HS-27A (cell line): ENCODE data around the gene SHKBP1.

Experiments
- DNase-seq: peaks from one replicate; pipeline ENCODE4 v3.0.0-alpha.2; 2012; ENCODE audit warnings: low read depth, missing footprints

The SHKBP1 gene

GRCh38 chr19:40601134-40601974, 24.7 kb downstream of the SHKBP1 start, which contains the start of gene LTBP4:
TSS of gene LTBP4 (plus strand) at chr19:40601369. CDS start at chr19:40601388, 19 bp downstream.
- no peak for DNase-seq

DNA sequence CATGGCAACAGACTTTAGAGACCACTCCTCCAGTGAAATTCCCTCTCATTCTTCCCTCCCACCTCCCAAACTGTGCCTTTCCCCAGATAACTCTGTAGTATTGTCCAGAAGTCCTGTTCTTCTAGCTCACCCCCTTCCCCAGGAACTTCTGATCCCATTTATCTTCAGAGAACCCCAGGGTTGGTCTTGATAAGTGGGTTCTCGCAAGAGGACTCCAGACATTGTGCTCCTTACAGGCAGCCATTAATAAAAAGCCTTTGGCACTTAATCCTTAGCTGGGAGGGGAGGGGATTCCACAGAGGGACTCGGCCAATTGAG, 26.4 kb downstream of the SHKBP1 start:
- DNase-seq, result no peak

DNA sequence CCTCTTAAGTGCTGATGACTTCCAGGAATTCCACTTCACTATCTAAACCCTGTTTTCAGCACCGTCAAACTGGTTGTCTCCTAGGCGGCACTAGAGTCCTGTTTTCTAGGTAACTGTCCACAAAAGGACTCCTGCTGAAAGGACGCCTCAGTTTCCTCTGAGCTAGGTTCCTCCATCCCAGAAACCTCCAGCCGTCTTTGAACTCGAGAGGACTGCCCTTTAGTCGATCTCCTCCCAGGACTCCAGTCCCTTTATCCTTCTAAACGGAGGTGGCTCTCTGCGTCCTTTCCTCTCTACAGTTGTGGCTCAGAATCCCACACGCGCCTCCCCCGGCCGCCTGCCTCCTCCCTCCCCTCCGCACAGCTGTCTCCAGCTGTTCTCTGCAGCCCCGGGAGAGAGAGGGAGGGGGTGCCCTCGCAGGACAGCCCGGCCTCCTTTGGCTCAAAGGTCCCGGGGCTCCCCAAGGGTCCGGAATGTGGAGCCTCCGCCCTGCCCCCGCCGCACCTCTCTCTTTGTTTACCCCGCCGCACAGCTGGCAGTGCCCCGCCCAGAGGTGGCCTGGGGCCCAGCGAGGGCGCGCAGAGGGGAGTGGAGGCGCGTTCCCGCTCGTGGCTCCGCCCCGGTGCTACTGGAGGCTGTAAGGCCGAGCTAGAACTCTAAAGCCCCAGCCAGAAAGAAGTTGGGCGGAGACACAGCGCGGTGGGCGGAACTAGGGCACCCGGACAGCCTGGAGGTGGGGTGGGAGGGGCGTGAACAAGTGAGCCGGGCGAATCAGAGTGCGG, 26.9 kb downstream of the SHKBP1 start:
- peak; percentile 61 for DNase-seq

DNA sequence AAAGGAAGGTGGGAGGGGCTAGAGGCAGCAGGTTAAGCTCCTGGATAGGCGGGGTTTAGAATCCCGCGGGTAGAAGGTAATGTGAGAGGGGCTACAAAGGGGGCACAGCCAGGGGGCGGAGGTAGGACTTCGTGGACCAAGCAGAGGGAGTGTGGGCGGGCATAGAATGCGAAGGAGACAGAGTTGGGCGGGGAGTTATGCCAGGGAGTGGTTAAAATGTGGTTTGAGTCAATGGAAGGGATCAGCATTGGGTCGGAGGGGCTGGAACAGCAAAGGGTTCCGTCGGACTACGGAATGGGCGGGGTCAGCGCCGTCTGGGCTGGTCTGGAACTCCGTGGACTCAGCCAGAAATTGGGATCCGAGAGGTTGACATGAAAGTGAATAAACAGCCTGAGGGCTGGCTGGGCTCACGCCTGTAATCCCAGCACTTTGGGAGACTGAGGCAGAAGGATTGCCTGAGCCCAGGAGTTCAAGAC, 27.5 kb downstream of the SHKBP1 start:
- no peak for DNase-seq

- no peak for DNase-seq
Measured at GRCh38 chr19:40604647-40605215, 28.1 kb downstream of the SHKBP1 start.

GRCh38 chr19:40605216-40605971, 28.7 kb downstream of the SHKBP1 start:
- DNase-seq, result no peak

DNA sequence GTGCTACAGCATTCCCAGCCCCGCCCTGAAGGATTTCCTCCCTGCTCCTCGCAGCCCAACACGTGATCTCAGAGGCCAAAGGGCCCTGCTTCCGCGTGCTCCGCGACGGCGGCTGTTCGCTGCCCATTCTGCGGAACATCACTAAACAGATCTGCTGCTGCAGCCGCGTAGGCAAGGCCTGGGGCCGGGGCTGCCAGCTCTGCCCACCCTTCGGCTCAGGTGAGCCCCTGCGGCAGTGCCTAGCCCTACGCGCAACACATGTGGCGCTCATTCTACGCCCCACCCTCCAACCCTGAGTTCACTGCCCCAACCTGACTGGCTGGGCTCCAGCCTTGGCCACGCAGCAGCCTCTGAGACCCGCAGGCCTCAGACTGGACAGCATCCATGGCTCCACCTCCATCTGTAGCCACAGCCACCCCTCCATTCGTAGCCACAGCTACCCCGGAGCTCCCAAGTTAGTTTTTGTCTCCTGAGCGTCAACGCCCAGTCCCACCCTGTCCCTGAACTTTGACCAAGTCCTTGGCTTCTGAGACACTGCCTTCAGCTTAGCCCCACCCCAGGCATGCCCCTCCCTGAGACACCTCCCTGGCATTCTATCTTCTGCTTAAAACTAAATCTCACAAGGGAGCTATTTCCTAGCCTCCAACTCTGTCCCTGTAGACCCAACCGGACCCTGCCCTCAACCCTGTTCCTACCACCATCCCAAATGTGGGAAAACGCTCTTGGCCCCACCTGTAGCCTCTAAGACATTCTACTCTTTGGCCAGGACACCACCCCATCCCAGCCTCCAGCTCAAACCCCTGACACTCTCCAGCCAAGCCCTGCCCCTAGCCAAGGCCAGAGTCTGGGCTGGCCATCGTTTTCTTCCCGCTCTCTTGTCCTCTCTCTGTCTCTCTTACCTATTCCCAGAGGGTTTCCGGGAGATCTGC, 30.9 kb downstream of the SHKBP1 start:
- no peak for DNase-seq

GRCh38 chr19:40608240-40608621, 31.6 kb downstream of the SHKBP1 start:
- no peak for DNase-seq

- no peak for DNase-seq
Measured at GRCh38 chr19:40608957-40609356, 32.3 kb downstream of the SHKBP1 start.

DNA sequence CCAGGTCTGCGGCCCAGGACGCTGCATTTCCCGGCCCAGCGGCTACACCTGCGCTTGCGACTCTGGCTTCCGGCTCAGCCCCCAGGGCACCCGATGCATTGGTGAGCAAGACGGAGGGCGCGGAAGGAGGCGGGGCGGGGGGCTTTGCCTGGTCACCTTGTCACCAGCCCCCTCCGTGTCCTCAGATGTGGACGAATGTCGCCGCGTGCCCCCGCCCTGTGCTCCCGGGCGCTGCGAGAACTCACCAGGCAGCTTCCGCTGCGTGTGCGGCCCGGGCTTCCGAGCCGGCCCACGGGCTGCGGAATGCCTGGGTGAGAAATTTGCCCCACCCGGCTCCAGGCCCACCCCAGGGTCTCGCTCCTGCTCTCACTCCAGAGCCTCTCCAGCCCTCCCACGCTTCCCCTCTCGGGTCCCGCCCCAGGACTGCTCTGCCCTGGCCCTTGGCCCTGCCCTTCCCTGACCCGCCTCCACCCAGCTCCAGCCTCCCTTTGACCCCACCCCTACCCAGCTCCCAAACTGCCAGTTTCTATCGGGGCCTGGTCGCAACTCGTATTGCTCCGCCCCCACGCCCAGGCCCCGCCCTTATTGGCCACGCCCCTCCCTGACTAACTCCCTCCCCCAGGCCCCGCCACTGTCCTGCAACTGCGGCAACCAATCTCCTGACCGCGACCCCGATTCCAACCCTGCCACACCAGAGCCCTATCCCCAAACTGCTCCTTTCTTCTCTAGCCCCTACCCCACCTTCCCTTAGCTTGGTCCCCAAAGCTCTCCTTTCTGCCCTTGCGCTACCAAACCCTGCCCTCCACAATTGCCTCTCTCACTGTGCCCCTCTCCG, 33.1 kb downstream of the SHKBP1 start:
- DNase-seq, result no peak

DNA sequence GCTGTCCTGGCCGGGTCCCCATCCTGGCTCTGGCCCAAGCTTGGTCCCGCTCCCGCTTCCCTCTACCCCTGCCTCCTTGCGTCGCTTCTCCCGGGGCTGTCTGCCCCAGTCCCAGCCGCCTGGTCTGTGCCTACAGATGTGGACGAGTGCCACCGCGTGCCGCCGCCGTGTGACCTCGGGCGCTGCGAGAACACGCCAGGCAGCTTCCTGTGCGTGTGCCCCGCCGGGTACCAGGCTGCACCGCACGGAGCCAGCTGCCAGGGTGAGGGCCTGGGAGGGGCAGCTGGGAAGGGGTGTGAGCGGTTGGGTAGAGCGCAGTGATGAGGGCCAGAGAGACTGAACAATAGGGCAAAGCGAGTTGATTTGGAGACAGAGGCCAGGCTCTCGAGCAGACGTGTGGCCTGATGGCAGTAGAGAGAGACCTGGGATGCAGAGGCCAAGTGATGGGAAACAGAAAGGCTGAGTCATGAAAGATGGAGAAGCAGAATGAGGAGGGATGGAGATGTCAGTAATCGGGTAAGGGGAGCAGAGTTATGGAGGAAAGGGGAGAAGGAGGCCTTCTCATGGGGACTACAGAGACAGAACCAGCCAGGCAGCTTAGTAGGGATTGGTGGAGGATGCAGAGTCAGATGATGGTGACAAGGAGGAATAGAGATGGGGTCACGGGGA, 33.9 kb downstream of the SHKBP1 start:
- no peak for DNase-seq

GRCh38 chr19:40611096-40611495, 34.4 kb downstream of the SHKBP1 start:
- DNase-seq, result no peak

GRCh38 chr19:40611900-40612698, 35.4 kb downstream of the SHKBP1 start:
- no peak for DNase-seq

DNA sequence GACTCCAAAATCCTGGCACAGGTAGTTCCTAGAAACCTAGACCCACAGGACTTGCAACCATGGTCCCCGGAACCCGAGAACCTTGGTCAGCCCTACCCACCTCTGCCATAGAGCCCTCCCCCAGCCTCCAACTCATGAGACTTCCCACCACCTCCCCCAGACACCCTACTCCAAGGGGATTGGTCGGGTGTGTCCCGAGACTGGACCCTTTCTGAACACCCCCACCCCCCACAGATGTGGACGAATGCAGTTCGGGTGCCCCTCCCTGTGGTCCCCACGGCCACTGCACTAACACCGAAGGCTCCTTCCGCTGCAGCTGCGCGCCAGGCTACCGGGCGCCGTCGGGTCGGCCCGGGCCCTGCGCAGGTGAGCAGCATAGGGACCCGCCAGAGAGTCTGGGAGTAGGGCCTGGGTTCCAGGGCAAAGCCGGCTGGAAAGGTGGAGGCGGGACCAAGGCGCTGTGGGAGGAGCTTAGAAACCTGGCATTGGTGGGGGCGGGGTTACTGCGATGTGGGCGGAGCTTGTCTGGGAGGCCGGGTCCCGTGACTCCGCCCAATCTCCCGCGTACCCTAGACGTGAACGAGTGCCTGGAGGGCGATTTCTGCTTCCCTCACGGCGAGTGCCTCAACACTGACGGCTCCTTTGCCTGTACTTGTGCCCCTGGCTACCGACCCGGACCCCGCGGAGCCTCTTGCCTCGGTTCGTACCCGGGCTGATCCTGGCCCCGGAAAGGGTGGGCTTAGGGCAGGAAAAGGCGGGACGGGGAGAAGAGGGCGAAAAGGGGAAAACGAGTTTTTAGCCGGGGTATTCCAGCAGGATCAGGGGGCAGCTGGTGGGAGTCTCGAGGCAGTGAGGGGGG, 36.4 kb downstream of the SHKBP1 start:
- no peak for DNase-seq

DNA sequence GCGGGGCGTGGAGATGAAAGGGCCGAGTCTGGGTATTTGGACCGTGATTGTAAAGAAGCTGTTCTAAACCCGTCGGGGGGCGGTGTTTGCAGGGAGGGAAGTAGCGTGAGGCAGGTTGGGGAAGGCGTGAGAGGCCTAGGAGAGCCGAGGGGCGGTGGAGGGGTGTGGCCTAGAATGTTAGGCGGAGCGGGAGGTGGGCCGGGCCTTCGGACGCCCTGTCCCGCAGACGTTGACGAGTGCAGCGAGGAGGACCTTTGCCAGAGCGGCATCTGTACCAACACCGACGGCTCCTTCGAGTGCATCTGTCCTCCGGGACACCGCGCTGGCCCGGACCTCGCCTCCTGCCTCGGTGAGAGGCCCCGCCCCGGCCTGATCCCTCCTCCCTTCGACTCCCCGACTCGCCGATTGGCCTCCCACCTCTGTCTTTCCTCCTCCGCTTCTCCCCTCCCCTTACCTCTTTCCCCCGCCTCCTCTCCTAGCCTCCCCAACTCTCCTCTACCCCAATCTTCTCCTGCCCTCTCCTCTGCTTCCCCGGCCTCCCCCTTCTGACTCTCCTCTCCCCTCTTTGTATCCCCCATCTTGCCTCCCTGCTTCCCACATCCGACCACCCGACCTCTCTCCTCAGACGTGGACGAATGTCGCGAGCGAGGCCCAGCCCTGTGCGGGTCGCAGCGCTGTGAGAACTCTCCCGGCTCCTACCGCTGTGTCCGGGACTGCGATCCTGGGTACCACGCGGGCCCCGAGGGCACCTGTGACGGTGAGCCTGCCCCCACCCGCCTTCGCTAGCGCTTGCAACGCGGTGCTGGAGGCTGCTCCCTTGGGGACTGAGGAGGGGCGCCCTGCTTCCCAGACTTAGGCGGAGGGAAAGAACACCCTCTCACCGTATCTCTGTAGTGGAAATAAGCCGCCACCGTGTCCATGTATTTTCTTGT, 37.3 kb downstream of the SHKBP1 start:
- peak; percentile 74 for DNase-seq

DNA sequence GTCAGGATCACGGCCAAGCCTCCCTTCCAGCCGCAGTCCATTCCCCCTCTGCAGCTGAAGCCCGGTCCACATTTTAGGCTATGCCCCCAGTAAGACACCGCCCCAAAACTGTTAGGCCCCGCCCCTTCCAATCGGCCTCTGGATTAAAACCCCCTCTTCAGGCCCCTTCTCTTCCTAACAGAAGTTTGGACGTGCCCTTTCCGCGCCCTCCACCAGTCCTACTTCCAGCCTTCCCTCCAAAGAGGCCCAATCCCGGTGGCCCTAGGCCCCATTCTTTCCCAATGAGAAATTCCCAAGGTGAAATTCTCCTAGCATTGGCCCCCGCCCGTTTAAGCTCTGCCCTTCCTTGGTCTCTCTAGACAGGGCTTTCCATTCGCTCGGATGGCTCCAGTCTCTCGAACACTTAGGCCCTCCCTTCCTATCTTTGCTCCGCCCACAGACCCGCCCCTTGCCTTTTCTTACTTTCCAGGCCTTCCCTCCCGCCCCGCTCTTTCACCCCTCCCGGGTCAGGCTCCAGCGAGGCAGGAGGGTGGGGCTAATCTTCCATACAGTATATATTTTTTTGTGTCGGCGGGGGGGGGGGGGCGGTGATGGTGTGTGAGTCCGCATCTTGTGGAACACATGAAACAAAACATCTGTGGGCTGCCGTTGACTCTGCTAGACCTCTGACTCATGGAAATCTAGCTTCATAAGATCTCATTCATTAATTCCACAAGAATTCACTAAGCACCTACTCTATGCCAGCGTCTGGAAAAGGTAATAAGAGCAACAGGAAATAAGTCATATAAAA, 38.1 kb downstream of the SHKBP1 start:
- peak; percentile 90 for DNase-seq
